Astrocyte (in vitro differentiated cells and primary cell): ENCODE data around the gene NR1D1.

Experiments used
- CTCF ChIP-seq: IDR thresholded peaks from 2 replicates; pipeline ENCODE4 v1.5.1; 2011; ENCODE audit warnings: low read depth, mild to moderate bottlenecking, inconsistent platforms, low read length, moderate library complexity; ENCODE audit not compliant: insufficient read depth
- EZH2 ChIP-seq: IDR thresholded peaks from 2 replicates; pipeline ENCODE4 v1.6.1; 2012; ENCODE audit warnings: mild to moderate bottlenecking, low read length, inconsistent platforms; ENCODE audit not compliant: insufficient read depth

DNA sequence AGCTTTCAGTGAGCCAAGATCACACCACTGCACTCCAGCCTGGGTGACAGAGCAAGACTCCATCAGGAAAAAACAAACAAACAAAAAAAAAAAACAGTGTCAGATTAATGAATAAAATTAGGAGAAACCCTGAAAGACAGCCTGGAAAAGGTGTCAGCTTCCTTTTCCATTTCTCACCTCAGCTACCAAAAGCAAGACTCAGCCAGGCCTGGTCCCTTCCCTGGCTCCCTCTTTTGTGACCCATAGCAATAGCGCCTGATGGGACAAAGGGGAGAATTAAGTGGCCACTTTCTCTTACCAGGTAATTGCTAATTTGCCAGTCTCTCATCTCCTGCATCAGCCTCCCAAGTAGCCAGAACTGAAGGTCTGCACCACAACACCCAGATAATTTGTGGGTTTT is 41.5 kb downstream of the NR1D1 start:
- no peak for TF ChIP-seq CTCF
- TF ChIP-seq EZH2, result no peak
